Muscle layer of colon (tissue), 2 donors: Measurements from ENCODE around the gene WBP2NL.
"Not testable (repeated sequence)": the region's sequence is repeated elsewhere in the genome, so short reads cannot be mapped to it uniquely, and the experiment has no call there.

ENCODE experiments used
- H3K27ac ChIP-seq: one replicate; pipeline ENCODE4 v1.7.0; 2013; ENCODE audit warnings: low read depth, mild to moderate bottlenecking, low read length, moderate library complexity
- H3K27me3 ChIP-seq, 2 donors: one replicate each; pipeline ENCODE4 v1.7.0; 2013; ENCODE audit warnings: low read length in 2 of 2, mild to moderate bottlenecking in 2 of 2; ENCODE audit not compliant: insufficient read depth in 2 of 2, control insufficient read depth in 1 of 2
- H3K36me3 ChIP-seq: one replicate; pipeline ENCODE4 v1.7.0; 2013; ENCODE audit warnings: mild to moderate bottlenecking, low read length; ENCODE audit not compliant: insufficient read depth
- H3K4me1 ChIP-seq: one replicate; pipeline ENCODE4 v1.7.0; 2013; ENCODE audit warnings: mild to moderate bottlenecking, low read length; ENCODE audit not compliant: insufficient read depth
- H3K4me3 ChIP-seq, 2 donors: one replicate each; pipeline ENCODE4 v1.7.0; 2013; ENCODE audit warnings: low read length in 2 of 2, low read depth in 1 of 2, mild to moderate bottlenecking in 1 of 2, moderate library complexity in 1 of 2
- H3K9ac ChIP-seq: one replicate; pipeline ENCODE4 v1.7.0; 2013; ENCODE audit warnings: low read length
- H3K9me3 ChIP-seq: one replicate; pipeline ENCODE4 v1.7.0; 2013; ENCODE audit warnings: mild to moderate bottlenecking, low read length
- donor health status: abdominal sarcoma.
- donor health status: Adenocarcinoma of cecum.

Gene WBP2NL, protein sequence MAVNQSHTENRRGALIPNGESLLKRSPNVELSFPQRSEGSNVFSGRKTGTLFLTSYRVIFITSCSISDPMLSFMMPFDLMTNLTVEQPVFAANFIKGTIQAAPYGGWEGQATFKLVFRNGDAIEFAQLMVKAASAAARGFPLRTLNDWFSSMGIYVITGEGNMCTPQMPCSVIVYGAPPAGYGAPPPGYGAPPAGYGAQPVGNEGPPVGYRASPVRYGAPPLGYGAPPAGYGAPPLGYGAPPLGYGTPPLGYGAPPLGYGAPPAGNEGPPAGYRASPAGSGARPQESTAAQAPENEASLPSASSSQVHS

DNA sequence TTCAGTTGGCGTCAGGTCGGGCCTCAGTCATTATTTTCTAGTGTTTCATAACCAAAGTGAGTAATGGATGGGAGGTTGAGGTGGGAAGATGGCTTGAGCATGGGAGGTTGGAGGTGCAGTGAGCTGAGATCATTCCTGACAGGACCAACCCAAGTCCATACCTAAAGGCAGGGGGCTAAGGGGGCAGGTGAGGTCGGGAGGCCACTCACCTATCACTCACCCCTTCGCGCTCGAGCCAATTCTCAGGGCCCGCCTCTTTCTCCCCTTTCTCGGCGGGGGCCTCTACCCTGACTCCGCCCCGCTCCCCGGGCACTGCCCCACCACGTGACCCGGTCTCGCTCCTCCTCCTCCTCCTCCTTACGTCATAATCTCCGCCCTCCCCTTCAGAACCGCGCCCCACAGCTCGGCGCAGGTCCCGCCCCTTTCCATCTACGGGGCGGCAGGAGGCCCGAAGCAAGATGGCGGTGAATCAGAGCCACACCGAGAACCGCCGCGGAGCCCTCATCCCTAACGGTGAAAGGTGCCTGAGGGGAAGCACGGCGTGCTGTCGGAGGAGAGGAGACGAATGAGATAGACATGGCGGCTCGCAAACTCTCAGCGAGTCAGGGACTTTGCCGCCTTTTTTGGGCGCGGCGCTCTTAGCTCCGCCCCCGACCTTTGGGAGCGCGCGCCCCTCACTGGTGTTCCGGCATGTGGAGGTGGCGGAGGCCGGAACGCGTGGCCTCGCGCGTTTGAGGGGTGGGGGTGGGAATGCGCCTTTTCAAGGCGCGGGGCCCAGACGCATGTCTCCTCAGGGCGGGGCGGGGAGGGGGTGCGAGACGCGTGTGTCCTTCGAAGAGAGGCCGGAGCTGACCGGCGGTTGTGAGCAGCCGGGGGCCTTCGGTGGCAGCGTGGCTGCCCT, at the start of gene WBP2NL:
Gene WBP2NL, plus strand, starts transcription at position 428 of the 901 bp plus-strand sequence. Its CDS starts 31 bp downstream, at position 459.
- no peak within 1 kb of the TSS for H3K27ac ChIP-seq
- no peaks in the 10 kb centered on the region for H3K27me3 ChIP-seq
- H3K4me1 ChIP-seq = no peaks in the 10 kb centered on the region
- no peak within 1 kb of the TSS for H3K9ac ChIP-seq
- no peaks in the 10 kb centered on the region for H3K9me3 ChIP-seq
- H3K4me3 ChIP-seq = peak within 1 kb of the TSS; percentile 36 to 69
- no peaks in the 10 kb centered on the region for H3K36me3 ChIP-seq

DNA sequence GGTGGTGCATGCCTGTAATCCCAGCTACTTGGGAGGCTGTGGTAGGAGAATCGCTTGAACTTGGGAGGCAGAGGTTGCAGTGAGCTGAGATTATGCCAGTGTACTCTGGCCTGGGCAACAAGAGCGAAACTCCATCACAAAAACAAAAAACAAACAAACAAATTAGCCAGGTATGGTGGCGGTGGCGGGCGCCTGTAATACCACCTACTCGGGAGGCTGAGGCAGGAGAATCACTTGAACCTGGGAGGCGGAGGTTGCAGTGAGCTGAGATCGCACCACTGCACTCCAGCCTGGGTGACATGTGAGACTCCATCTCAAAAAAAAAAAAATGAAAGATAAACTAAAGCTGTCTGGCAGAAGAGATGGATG, 49.7 kb upstream of the WBP2NL start:
- not testable (repeated sequence) for H3K27ac ChIP-seq, H3K4me1 ChIP-seq, H3K4me3 ChIP-seq, H3K36me3 ChIP-seq, H3K9ac ChIP-seq, H3K9me3 ChIP-seq
- peaks cover 0 to 17% of the 10 kb centered on the region in 2 donors for H3K27me3 ChIP-seq

DNA sequence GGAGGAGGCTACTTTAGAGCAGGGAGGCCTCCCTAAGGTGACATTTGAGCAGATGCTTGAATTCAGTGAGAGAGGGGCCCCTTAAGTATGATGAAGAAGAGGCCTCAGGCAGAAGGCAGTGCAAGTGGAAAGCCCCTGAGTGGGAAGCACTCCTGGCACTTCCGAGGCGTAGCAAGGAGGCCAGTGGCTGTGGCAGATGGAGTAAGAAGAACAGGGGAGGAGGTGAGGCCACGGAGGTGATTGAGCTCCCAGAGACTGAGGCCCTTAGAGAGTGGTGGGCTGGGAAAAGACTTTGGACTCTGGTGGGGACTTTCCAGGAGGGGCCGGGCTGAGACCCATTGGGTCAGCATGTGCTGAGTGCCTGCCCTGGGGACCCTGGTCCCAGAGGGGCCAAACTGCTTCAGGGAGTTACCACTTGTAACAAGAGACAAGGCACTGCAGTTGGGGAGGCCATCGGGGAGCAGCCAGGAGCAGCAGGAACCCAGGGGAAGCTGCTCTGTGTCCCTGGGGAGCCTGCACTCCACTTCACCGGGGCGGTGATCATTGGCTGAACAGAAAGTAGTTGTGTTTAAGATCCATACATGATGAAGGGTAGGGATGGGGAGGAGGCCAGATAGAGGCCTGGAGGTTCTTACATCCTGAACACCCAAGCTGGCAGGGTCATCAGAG, 49.2 kb upstream of the WBP2NL start:
- Histone ChIP-seq H3K27me3 (peaks cover 0 to 17% of the 10 kb centered on the region in 2 donors), H3K36me3 (no peaks in the 10 kb centered on the region), H3K9me3 (no peaks in the 10 kb centered on the region), H3K4me1 (no peaks in the 10 kb centered on the region), H3K9ac (no peak overlapping the region), H3K27ac (no peak overlapping the region), H3K4me3 (no peak overlapping the region)

DNA sequence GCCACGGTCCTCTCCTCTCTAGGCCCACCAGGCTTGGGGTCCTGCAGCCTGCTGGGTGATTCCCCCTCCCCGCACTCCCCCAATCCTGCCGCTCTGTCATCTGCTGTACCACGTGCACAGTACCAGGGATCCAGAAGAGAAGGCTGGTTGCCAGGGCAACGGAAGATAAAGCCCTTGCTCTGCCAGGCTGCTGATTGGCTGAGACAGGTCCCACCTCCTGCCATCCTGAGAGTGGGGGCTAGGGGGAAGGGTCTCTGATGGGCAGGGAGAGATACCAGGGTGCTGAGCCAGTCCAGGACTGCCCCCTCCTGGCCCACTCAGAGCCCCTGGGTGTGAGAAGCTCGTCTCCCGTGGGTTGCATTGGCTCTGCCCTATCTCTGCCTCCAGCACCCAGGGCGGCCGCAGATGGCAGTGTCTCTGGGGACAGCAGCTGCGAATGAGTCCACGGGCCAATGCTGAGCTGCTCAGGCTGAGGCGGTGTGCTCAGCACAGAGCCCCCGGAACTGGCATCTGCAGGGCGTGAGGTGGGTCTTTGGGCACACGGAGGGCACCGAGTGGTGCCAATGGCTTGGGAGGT, 46.6 kb upstream of the WBP2NL start, which contains the start of gene SMIM45:
Gene SMIM45, plus strand, starts transcription at position 253 of the 577 bp plus-strand sequence.
- H3K27me3 ChIP-seq = peaks cover 0 to 8% of the 10 kb centered on the region in 2 donors
- H3K4me1 ChIP-seq = no peaks in the 10 kb centered on the region
- H3K27ac ChIP-seq = no peak within 1 kb of the TSS
- no peaks in the 10 kb centered on the region for H3K9me3 ChIP-seq
- no peak within 1 kb of the TSS for H3K9ac ChIP-seq
- no peak within 1 kb of the TSS for H3K4me3 ChIP-seq
- H3K36me3 ChIP-seq = no peaks in the 10 kb centered on the region

DNA sequence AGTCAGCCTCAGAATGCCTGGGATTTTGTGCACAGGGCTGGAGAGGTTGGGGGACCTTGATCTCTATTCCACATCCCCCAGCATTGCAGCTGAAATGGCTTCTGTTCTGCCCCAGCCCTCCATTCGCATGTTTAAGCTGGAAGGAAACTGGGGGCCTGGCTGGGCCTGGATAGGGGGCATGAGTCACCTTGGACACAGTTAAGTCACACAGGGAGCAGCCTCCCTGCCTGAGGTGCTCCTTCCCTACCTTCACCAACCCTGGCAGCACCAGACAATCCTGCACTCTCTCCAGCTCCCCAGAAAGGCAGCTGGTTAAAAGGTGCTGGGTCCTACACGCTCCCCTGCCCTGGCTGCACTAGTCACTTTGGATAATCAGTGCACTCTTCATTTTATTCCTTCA, 45.9 kb upstream of the WBP2NL start:
- Histone ChIP-seq H3K4me3 (no peak overlapping the region), H3K4me1 (no peaks in the 10 kb centered on the region), H3K9ac (no peak overlapping the region), H3K27ac (no peak overlapping the region), H3K36me3 (no peaks in the 10 kb centered on the region), H3K9me3 (no peaks in the 10 kb centered on the region), H3K27me3 (peaks cover 0 to 8% of the 10 kb centered on the region in 2 donors)

DNA sequence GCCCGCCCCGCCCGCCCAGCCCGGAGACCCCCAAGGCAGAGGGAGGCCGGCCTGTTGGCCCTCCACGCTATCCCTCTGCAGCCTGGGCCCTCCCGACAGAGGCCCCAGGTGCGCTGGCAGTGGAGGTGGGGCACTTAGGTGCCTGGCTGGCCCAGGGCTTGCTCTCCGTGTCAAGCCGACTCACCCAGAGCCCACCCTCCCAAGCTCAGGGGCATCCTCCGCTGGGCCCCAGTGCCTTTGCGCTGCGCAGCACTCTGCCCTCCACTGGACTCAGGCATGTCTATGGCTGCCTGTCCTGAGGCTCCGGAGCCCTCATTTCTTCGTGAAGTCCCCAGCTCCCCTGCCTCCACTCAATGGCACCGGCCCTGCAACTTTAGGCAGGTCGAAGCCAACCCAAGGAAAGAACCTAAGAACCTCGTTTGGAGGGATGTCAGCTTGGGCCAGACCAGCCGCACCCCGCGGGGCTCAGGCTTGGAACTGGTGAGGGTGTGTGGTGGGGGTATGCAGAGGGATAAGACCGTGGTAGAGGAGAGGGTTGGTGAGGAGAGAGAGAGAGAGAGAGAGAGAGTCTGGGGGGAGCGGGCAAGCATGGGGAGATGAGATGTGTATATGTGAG, 40.5 kb upstream of the WBP2NL start:
- no peak overlapping the region for H3K4me3 ChIP-seq
- H3K36me3 ChIP-seq = no peaks in the 10 kb centered on the region
- H3K9me3 ChIP-seq = no peaks in the 10 kb centered on the region
- H3K27ac ChIP-seq = no peak overlapping the region
- H3K4me1 ChIP-seq = no peaks in the 10 kb centered on the region
- peaks cover 0 to 8% of the 10 kb centered on the region in 2 donors for H3K27me3 ChIP-seq
- H3K9ac ChIP-seq = no peak overlapping the region

DNA sequence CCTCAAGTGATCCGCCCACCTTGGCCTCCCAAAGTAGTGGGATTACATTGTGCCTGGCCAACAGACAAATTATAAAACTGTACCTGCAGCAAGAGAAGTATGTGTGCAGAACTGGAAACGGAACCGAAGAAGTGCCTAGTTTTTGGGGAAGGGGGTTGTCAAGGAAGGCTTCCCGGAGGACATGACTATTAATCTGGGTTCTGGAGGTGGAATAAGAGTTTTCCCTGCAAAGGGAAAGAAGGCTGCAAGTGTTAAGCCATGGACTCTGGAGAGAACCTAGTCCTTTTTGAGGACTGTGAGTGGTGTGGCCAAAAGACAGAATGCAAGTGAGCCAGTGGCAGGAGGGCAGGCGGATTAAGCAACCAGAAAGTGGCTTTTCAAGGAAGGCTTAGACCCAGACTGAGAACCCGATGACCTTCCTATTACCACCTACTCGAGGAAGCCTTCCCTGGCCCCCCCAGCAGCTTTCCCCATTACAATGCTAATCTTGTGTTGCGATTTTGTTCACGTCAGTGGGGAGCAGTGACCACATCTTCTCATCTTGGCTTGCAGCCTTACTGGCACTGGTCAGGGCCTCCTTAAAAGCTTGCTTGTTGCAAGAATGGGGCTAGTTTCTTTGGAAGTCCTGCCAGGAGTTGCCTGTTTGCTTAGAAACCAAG, 35.0 kb upstream of the WBP2NL start:
- no peak overlapping the region for H3K4me3 ChIP-seq

DNA sequence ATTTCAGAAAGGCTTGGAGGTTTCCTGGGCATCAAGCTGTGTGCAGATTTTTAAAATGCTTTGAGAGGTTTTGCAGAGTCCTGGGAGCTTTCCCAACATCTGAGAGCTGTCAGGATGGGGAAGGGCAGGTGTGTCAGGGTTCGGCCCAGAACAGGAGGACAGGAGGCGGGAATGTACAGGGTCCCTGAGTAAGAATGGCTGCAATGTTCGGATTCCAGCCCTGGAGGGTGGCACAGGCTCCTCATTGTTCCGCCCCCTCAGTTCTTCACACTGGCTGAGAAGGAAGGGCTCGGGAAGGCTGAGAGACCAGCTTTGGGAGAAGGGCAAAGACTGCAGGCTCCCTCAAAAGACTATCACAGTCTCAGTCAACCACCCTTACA, 34.5 kb upstream of the WBP2NL start:
- Histone ChIP-seq H3K36me3 (no peaks in the 10 kb centered on the region), H3K4me3 (no peak overlapping the region), H3K9ac (no peak overlapping the region), H3K9me3 (no peaks in the 10 kb centered on the region), H3K4me1 (no peaks in the 10 kb centered on the region), H3K27me3 (no peaks in the 10 kb centered on the region), H3K27ac (no peak overlapping the region)

More for the DNA sequence above, 35.0 kb upstream of the WBP2NL start:
- Histone ChIP-seq H3K9ac (no peak overlapping the region), H3K36me3 (no peaks in the 10 kb centered on the region), H3K27ac (no peak overlapping the region), H3K4me1 (no peaks in the 10 kb centered on the region), H3K9me3 (no peaks in the 10 kb centered on the region), H3K27me3 (no peaks in the 10 kb centered on the region)

DNA sequence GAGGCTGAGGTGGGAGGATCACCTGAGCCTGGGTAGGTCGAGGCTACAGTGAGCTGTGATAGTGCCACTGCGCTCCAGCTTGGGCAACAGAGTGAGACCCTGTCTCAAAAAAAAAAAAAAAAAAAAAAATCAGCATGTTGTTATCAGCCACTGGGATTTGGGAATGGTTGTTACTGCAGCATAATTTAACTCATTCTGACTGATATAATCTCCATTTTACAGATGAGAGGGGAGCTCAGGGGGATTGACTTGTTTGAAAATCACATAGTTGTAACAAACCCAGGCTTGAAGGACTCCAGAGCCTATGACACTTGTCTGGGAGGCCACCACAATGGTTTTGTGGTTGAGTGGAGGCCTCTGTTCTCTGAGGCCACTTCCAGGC, 32.4 kb upstream of the WBP2NL start:
- no peaks in the 10 kb centered on the region for H3K9me3 ChIP-seq
- H3K36me3 ChIP-seq = no peaks in the 10 kb centered on the region
- H3K9ac ChIP-seq = no peak overlapping the region
- H3K27me3 ChIP-seq = no peaks in the 10 kb centered on the region
- no peaks in the 10 kb centered on the region for H3K4me1 ChIP-seq
- no peak overlapping the region for H3K4me3 ChIP-seq
- no peak overlapping the region for H3K27ac ChIP-seq

DNA sequence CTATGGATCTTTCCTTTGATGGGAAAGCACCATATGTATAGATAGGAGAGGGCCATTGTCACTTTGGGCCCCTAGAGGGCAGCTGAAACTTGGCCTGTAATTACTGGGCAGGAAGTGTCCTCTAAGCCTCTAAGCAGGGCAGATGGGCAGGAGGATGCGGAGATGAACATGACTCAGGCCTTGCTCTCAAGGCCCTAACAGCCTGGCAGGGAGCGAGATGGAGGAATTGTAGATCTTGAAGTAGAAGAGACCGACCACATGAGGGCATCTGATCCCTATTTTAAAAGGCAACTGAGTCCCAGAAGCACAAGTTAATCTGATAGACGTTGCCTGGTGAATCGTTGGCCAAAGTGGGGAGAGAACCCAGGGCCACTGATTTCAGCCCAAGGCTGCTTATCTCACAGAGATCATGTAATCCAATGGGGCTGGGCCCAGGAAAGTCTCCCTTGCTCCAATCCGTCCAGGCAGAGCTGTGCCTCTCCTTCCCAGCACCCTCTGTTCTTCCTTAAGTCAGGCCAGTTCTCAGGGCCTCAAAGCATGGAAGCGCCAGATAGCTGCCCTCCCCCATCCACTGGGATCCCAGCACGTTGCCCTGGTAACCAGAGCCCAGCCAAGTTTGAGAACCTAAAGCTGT, 31.9 kb upstream of the WBP2NL start:
- no peak overlapping the region for H3K9ac ChIP-seq
- no peaks in the 10 kb centered on the region for H3K4me1 ChIP-seq
- no peaks in the 10 kb centered on the region for H3K36me3 ChIP-seq
- H3K4me3 ChIP-seq = no peak overlapping the region
- no peaks in the 10 kb centered on the region for H3K9me3 ChIP-seq
- peaks cover 0 to 4% of the 10 kb centered on the region in 2 donors for H3K27me3 ChIP-seq
- no peak overlapping the region for H3K27ac ChIP-seq
